Uterus (tissue), 4 donors: ENCODE data around the gene GGCX. TPM values are rescaled to one million over a fixed set of nuclear protein-coding genes. Genes with fewer than 3 reads are reported as not detected.
A peak's percentile ranks its signal among the peaks of the same experiment; 100 is the strongest.

Experiments used
- DNase-seq, 2 donors: peaks; one replicate each; pipeline ENCODE4 v3.0.0-alpha.2; 2019 to 2020
- H3K27ac ChIP-seq, 2 donors: fragments of 200-600 bp; sonication (generic); 1 replicate in 1 of 2; 2 replicates in 1 of 2; pipeline ENCODE4 v1.5.1; 2016 to 2018
- H3K27me3 ChIP-seq, 2 donors: fragments of 200-600 bp; sonication (generic); one replicate each; pipeline ENCODE4 v1.5.1; 2018 to 2019; ENCODE audit warnings: control low read depth in 1 of 2
- H3K36me3 ChIP-seq, 2 donors: fragments of 200-600 bp; sonication (generic); one replicate each; pipeline ENCODE4 v1.5.1; 2019; ENCODE audit warnings: control low read depth in 1 of 2
- H3K4me1 ChIP-seq, 2 donors: fragments of 200-600 bp; sonication (generic); one replicate each; pipeline ENCODE4 v1.5.1; 2018 to 2019; ENCODE audit warnings: control low read depth in 1 of 2
- H3K4me3 ChIP-seq, 2 donors: fragments of 200-600 bp; sonication (generic); 1 replicate in 1 of 2; 2 replicates in 1 of 2; pipeline ENCODE4 v1.5.1; 2018 to 2019; ENCODE audit warnings: mild to moderate bottlenecking in 1 of 2
- H3K9me3 ChIP-seq, 2 donors: fragments of 200-600 bp; sonication (generic); one replicate each; pipeline ENCODE4 v1.5.1; 2019; ENCODE audit warnings: control low read depth in 1 of 2
- POLR2A ChIP-seq, 2 donors: fragments of 450-650 bp; IDR thresholded peaks; one replicate each; pipeline ENCODE4 v1.6.1; 2016; ENCODE audit warnings: antibody characterized with exemption in 2 of 2, mild to moderate bottlenecking in 1 of 2, moderate library complexity in 1 of 2
- intact Hi-C: fragments of 100-400 bp; cut with DNase I; formaldehyde crosslinking; loops from one replicate; pipeline ENCODE4 v1.15.1; 2023; ENCODE audit warnings: low total_unique reads
- total RNA-seq, 4 donors: library from RNA; depleted of rRNA in 3 of 4; stranded (reverse); fragments of >200 nt in 3 of 4; gene quantifications; one replicate each; pipeline versions ENCODE4 v1.1.0 to v1.2.4, GENCODE V29; 2014 to 2023
- TF ChIP-seq, protein P1 (sequence below), 4 experiments: fragments of 200-600 bp in 2 of 4; fragments of 450-650 bp in 2 of 4; sonication (generic) in 2 of 4; IDR thresholded peaks; one replicate each; pipeline ENCODE4 v1.5.1; 2016 to 2019; ENCODE audit warnings: antibody characterized with exemption in 4 of 4, mild to moderate bottlenecking in 2 of 4, moderate library complexity in 1 of 4
- donor health status: DM: yes; HTN: yes; CAD: no.

GGCX gene
- total RNA-seq, 4 donors from 2014 or later, result 14.1 to 54.1 (median 37.9) TPM

DNA sequence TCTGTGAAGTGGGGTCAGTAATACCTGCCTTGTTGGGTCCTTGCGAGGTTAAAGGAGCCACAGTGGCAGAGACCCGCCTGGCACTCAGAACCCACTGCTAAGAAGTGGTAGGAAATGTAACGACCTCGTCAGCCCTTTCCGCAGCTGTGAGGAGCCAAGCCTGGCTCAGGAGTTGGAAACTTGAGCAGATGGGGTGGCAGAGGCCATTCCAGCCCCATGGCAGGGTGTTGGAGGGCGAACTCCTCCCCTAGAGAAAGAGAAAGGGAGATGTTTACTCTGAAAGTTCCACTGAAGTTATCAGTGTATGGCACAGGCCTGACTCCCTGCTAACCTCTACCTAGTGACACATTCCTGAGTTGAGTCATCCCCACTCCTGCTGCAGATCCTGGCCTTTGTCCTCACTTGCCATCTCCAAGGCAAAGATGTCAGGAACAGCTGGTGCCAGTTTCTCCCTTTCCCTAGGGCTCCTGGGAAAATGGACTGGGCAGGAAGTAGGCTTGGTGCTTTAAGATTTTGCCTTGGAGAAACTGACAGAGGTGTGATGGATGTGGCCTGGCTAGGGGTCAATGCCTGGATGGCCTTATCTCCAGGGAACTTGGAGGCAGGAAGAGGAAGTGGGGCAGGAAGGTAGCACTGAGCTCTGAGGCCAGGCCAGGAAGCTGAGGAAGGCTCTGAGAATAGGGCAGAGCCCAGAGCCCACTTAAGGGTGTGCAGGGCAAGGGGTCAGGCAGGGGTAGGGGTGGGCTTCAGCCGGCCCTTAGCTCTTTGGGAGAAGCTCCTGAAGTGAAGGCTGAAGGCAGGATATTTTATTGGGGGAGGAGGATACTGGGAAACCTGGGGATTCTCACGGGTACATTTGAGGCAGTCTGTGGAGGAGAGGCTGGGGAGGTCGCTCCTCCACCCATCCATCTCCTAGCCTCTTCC is 23.8 kb upstream of the GGCX start:
- DNase-seq, result peak; percentile 42 to 69
- Histone ChIP-seq H3K36me3 (no peaks in the 10 kb centered on the region), H3K9me3 (no peaks in the 10 kb centered on the region), H3K27ac (peak overlapping the region; percentile 90 to 92), H3K4me1 (no peaks in the 10 kb centered on the region), H3K27me3 (no peaks in the 10 kb centered on the region), H3K4me3 (peak overlapping the region; percentile 59 to 63)
- intact Hi-C loops, result no loop called here
- peak in 1 of 2 donors; percentile 13 for TF ChIP-seq POLR2A (IDR thresholded peaks at IDR 0.05)
- TF ChIP-seq, protein P1, sequence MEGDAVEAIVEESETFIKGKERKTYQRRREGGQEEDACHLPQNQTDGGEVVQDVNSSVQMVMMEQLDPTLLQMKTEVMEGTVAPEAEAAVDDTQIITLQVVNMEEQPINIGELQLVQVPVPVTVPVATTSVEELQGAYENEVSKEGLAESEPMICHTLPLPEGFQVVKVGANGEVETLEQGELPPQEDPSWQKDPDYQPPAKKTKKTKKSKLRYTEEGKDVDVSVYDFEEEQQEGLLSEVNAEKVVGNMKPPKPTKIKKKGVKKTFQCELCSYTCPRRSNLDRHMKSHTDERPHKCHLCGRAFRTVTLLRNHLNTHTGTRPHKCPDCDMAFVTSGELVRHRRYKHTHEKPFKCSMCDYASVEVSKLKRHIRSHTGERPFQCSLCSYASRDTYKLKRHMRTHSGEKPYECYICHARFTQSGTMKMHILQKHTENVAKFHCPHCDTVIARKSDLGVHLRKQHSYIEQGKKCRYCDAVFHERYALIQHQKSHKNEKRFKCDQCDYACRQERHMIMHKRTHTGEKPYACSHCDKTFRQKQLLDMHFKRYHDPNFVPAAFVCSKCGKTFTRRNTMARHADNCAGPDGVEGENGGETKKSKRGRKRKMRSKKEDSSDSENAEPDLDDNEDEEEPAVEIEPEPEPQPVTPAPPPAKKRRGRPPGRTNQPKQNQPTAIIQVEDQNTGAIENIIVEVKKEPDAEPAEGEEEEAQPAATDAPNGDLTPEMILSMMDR (IDR thresholded peaks at IDR 0.05), result no peak

DNA sequence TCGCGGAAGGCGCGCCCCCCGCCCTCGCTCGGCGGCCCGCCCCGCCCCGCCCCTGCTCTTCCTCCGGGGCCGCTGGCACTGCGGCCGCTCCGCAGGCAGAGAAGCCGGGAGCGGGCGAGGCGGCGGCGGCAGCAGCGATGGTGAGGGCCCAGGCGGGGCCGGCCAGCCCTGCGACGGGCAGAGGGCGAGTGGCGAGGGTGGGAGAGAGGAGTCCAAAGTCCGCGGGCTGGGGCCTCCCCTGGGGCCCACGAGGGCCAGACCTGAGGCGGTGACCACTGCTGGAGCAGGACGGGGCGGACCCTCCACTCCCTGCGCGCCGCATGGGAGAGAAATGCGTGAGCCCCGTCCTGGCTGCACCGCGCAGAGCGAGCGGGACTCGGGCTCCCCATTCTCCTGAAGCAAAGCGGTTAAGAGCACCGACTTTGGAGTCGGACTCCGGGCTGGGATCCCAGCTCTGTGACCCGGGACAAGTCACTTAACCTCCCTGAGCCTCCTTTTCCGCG is 23.1 kb upstream of the GGCX start, which contains the start of gene VAMP5:
Gene VAMP5, plus strand, starts transcription at position 78 of the 503 bp plus-strand sequence. Its CDS starts 60 bp downstream, at position 138.
- peak within 1 kb of the TSS; percentile 59 to 63 for H3K4me3 ChIP-seq
- H3K27ac ChIP-seq, result peak within 1 kb of the TSS; percentile 90 to 92
- no peaks in the 10 kb centered on the region for H3K9me3 ChIP-seq
- H3K4me1 ChIP-seq, result no peaks in the 10 kb centered on the region
- DNase-seq, result peak in 1 of 2 donors; percentile 56
- H3K36me3 ChIP-seq, result no peaks in the 10 kb centered on the region
- H3K27me3 ChIP-seq, result no peaks in the 10 kb centered on the region
- intact Hi-C loops, result no loop called here
- TF ChIP-seq, protein P1 (IDR thresholded peaks at IDR 0.05), result peak in 1 of 4 experiments; percentile 15
- peak; percentile 30 to 65 for TF ChIP-seq POLR2A (IDR thresholded peaks at IDR 0.05)

DNA sequence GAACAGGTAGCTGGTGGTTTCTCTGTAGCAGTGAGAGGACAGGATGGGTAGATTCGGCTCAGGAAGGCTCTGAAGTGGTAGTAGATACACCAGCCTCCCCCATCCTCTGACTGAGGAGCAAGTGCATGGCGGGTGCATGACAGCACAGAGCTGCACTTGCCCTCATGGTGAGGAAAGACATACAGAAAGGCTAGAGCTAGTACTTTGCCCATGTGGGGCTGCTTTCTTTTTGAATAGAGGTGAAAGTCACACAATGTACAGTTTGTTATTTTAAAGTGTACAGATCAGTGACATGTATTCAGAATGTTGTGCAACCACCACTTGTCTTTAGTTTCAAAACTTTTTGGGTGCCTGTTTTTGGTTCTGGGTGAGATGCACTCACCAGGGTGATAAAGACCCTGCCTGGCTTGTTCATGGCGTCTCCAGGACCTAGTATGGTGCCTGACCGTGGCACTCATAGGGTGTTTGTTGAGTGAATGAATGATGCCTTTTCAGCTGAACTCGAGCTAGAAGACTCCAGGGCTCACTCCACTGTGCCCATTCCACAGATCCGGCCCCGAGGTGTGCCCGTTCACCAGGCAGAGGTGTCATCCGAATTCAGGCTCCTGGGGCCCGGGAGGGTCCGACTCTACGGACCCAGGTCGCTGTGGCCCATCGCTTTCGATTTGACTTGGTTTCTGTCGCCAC is 22.5 kb upstream of the GGCX start:
- no peaks in the 10 kb centered on the region for H3K27me3 ChIP-seq
- H3K9me3 ChIP-seq, result no peaks in the 10 kb centered on the region
- H3K4me3 ChIP-seq, result peak overlapping the region; percentile 59 to 63
- no peak for DNase-seq
- no peak for TF ChIP-seq POLR2A (IDR thresholded peaks at IDR 0.05)
- TF ChIP-seq, protein P1 (IDR thresholded peaks at IDR 0.05), result no peak
- H3K4me1 ChIP-seq, result no peaks in the 10 kb centered on the region
- peak overlapping the region; percentile 90 to 92 for H3K27ac ChIP-seq
- intact Hi-C loops, result no loop called here
- no peaks in the 10 kb centered on the region for H3K36me3 ChIP-seq

DNA sequence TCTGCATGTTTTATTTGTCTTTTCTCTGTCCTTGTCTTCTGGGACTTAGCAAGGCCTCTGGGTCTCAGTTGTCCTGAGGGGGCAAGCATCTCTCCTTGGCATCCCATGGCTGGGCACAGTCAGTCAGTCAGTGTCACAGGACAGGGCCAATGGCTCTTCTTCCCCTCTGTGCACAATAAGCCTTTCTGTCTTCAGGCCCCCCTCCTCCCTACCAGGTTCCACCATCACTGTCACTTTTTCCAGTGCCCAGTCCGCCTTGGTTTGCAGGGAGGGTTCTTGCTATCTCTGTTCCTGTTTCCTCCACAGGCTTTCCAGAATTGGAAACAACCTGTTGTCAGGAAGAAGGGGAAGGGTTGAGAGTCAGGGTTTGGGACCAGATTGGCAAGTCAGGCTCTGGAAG is 21.2 kb upstream of the GGCX start:
- Histone ChIP-seq H3K36me3 (no peaks in the 10 kb centered on the region), H3K27me3 (no peaks in the 10 kb centered on the region), H3K27ac (no peak overlapping the region), H3K4me1 (no peaks in the 10 kb centered on the region), H3K4me3 (no peak overlapping the region), H3K9me3 (no peaks in the 10 kb centered on the region)
- intact Hi-C loops, result no loop called here
- TF ChIP-seq POLR2A (IDR thresholded peaks at IDR 0.05), result no peak
- TF ChIP-seq, protein P1 (IDR thresholded peaks at IDR 0.05), result no peak
- no peak for DNase-seq
